IPS DF 6.9 (cell line): ENCODE measurements around the gene WFDC11.

Source experiments
- DNase-seq: peaks from one replicate; pipeline ENCODE4 v3.0.0-alpha.2; 2013; ENCODE audit warnings: low read depth, low spot score
- H3K27ac ChIP-seq: one replicate; pipeline ENCODE4 v1.5.1; 2013; ENCODE audit warnings: low read length, control low read depth
- H3K27me3 ChIP-seq: 2 replicates; pipeline ENCODE4 v1.6.1; 2013; ENCODE audit warnings: mild to moderate bottlenecking, low read length; ENCODE audit not compliant: control insufficient read depth, insufficient read depth
- H3K36me3 ChIP-seq: 2 replicates; pipeline ENCODE4 v1.6.1; 2013; ENCODE audit warnings: low read length; ENCODE audit not compliant: control insufficient read depth, insufficient read depth
- H3K4me1 ChIP-seq: 2 replicates; pipeline ENCODE4 v1.6.1; 2013; ENCODE audit warnings: low read length; ENCODE audit not compliant: control insufficient read depth, insufficient read depth
- H3K4me3 ChIP-seq: 2 replicates; pipeline ENCODE4 v1.5.1; 2013; ENCODE audit warnings: mild to moderate bottlenecking, low read length
- H3K9me3 ChIP-seq: 2 replicates; pipeline ENCODE4 v1.6.1; 2013; ENCODE audit warnings: low read length, inconsistent platforms; ENCODE audit not compliant: control insufficient read depth, insufficient read depth
- WGBS: extraction: QIAGEN DNeasy Blood & Tissue Kit; methylation state at CpG from one replicate; pipeline ENCODE4 v1.1.7; 2013; ENCODE audit warnings: mixed read lengths, missing lambda C conversion rate; ENCODE audit not compliant: insufficient read length, insufficient coverage; 5-methylcytosine and 5-hydroxymethylcytosine counted together

WFDC11 gene

GRCh38 chr20:45629496-45630100, 40.4 kb downstream of the WFDC11 start, which contains the start of gene WFDC10A:
WFDC10A (plus strand) TSS chr20:45629739; CDS start chr20:45629814, 75 bp downstream.
- Histone ChIP-seq H3K27ac (no peak within 1 kb of the TSS), H3K9me3 (no peaks in the 10 kb centered on the region), H3K36me3 (no peaks in the 10 kb centered on the region), H3K4me3 (no peak within 1 kb of the TSS), H3K27me3 (no peaks in the 10 kb centered on the region), H3K4me1 (peaks cover 1% of the 10 kb centered on the region)
- WGBS: no CpG with 5 or more reads among the region's 9 CpGs
- DNase-seq: peak; percentile 78

DNA sequence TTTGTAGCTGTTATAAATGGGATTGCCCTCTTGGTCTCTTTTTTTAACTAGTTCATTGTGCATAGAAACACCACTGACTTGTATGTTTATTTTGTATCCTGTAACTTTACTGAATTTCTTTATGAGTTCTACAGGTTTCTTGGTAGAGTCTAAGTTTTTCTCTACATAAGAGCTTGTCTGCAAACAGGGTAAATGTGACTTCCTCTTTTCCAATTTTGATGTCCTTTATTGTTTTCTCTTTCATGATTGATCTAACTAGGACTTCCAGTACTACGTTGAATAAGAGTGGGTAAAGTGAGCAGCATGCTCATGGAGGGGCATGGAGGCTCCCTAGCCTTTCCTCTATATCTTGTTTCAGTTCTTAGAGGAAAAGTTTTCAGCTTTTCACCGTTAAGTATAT, 43.5 kb downstream of the WFDC11 start:
- no peak for DNase-seq
- WGBS: no CpG with 5 or more reads among the region's 2 CpGs

DNA sequence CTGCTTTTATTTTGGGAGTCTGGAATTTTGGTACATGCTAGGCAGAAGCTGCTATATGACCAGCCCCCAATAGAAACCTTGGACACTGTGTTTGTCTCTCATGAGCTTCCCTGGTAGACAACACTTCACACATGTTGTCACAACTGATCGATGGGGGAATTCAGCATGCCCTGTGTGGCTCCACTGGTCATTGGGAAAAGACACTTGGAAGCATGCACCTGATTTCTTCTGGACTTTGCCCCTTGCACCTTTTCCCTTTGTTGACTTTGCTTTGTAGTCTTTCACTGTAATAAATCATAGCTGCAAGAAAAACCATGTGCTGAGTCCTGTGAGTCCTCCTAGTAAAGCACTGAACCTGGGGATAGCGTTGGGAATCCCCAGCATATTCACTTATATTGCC, 48.4 kb downstream of the WFDC11 start:
- no peaks in the 10 kb centered on the region for H3K4me1 ChIP-seq
- no peak overlapping the region for H3K4me3 ChIP-seq
- no peaks in the 10 kb centered on the region for H3K27me3 ChIP-seq
- no peak overlapping the region for H3K27ac ChIP-seq
- WGBS: no CpG with 5 or more reads among the region's 2 CpGs
- H3K9me3 ChIP-seq: no peaks in the 10 kb centered on the region
- DNase-seq: no peak
- H3K36me3 ChIP-seq: no peaks in the 10 kb centered on the region

More for the DNA sequence above, 43.5 kb downstream of the WFDC11 start:
- Histone ChIP-seq H3K27ac (no peak overlapping the region), H3K36me3 (no peaks in the 10 kb centered on the region), H3K9me3 (no peaks in the 10 kb centered on the region), H3K4me3 (no peak overlapping the region), H3K4me1 (peaks cover 1% of the 10 kb centered on the region), H3K27me3 (no peaks in the 10 kb centered on the region)

- no peaks in the 10 kb centered on the region for H3K27me3 ChIP-seq
- WGBS: no CpG with 5 or more reads among the region's 2 CpGs
- no peak overlapping the region for H3K4me3 ChIP-seq
- H3K9me3 ChIP-seq: no peaks in the 10 kb centered on the region
- H3K27ac ChIP-seq: no peak overlapping the region
- H3K4me1 ChIP-seq: no peaks in the 10 kb centered on the region; the same call in 1 of the 2 replicates
- H3K36me3 ChIP-seq: no peaks in the 10 kb centered on the region
- DNase-seq: no peak
These were observed 52.4 kb downstream of the WFDC11 start for GRCh38 chr20:45617591-45617990.

DNA sequence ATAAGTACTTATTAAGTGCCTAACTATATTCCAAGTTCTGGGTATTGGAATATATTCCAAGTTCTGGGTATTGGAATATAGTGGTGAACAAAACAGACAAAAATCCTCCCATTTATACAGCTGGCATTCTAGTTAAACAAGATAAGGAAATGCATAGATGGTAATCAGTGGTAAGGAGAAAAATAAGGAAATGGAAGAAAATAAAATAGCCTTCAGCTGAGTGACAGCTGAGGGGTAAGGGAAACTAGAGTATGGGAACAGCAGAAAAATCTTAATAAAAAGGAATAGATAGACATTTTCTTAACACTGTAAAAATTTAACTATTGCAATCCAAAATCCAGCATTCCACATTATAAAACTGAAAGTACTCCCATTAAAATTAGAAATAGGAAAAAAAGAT, 57.7 kb downstream of the WFDC11 start:
- H3K36me3 ChIP-seq: no peaks in the 10 kb centered on the region
- H3K4me1 ChIP-seq: no peaks in the 10 kb centered on the region; the same call in 1 of the 2 replicates
- H3K27me3 ChIP-seq: no peaks in the 10 kb centered on the region
- H3K4me3 ChIP-seq: no peak overlapping the region
- no peak overlapping the region for H3K27ac ChIP-seq
- no peak for DNase-seq
- H3K9me3 ChIP-seq: no peaks in the 10 kb centered on the region

DNA sequence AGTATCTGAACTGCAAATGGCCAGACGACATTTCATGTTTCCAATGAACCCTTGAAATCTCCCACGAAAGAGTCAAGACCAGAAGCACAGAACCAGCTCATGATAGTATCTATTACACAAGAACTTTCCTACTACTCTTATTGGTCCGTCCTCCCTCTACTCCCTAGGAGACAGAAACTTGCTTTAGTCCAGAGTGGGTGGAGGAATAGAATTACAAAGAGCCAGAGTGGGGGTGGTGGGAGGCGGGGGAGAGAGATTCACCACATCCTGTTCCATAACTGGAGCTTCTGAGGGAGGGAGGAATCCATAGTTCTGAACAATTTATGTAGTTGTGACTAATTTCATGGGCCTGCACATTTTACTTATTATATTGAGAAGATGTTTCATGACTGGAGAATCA, 59.0 kb downstream of the WFDC11 start:
- Histone ChIP-seq H3K4me1 (no peaks in the 10 kb centered on the region; the same call in 1 of the 2 replicates), H3K9me3 (no peaks in the 10 kb centered on the region), H3K4me3 (no peak overlapping the region), H3K27ac (no peak overlapping the region), H3K27me3 (no peaks in the 10 kb centered on the region), H3K36me3 (no peaks in the 10 kb centered on the region)
- no CpG with 5 or more reads among the region's 4 CpGs for WGBS
- no peak for DNase-seq

- WGBS: no CpG with 5 or more reads among the region's 1 CpG
- H3K4me3 ChIP-seq: no peak overlapping the region
- no peak overlapping the region for H3K27ac ChIP-seq
- DNase-seq: no peak
- no peaks in the 10 kb centered on the region for H3K36me3 ChIP-seq
- no peaks in the 10 kb centered on the region for H3K9me3 ChIP-seq
- H3K4me1 ChIP-seq: no peaks in the 10 kb centered on the region
- no peaks in the 10 kb centered on the region for H3K27me3 ChIP-seq
These were observed 62.2 kb downstream of the WFDC11 start for GRCh38 chr20:45607810-45608209.
